SH-SY5Y (cell line): ENCODE results near the gene TBC1D9B.

ENCODE experiments used
- GATA2 ChIP-seq: IDR thresholded peaks from 2 replicates; pipeline ENCODE4 v1.6.1; 2011; ENCODE audit warnings: mild to moderate bottlenecking, low read depth, low read length
- GATA3 ChIP-seq: IDR thresholded peaks from 2 replicates; pipeline ENCODE4 v1.6.1; 2011; ENCODE audit warnings: low read depth, mild to moderate bottlenecking, low read length, moderate library complexity

DNA sequence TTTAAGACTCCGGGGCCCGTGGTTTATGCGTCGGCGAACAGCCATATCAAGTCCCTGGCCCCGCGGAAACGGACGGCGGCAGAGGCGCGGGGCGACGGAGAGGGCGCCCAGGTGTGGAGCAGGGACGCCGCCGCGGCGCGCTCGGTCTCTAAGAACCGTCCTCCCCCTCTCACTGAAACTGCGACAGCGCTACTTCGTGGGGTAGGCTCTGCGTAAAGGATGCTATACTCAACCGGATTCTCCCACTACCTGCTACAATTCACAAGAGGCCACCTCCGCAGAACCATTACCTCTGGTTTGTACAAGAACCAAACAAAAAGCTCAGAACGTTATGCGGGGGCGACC lies 49.5 kb downstream of the TBC1D9B start:
- TF ChIP-seq GATA3: no peak
- no peak for TF ChIP-seq GATA2
